A549 (cell line): ENCODE results near the gene MYBPHL. TPM values are rescaled to one million over a fixed set of nuclear protein-coding genes. Genes with fewer than 3 reads are reported as not detected.
A peak's percentile ranks its signal among the peaks of the same experiment; 100 is the strongest.

Experiments used
- ATAC-seq, 2 experiments: fragments of 200-7000 bp in 1 of 2; fragments of >200 bp in 1 of 2; cut with Nextera tagmentation in 1 of 2; cut with Tn5 transposase in 1 of 2; 3 replicates each; pipeline versions ENCODE4 v1.8.0 to v1.9.1; 2018 to 2020; ENCODE audit warnings: mild to moderate bottlenecking in 1 of 2, moderate library complexity in 1 of 2
- CTCF ChIA-PET: fragments of 300-600 bp; sonication (Branson Sonifier 250); formaldehyde crosslinking; extraction: SDS; loops from one replicate; lab custom pipeline; 2021; ENCODE audit warnings: antibody characterized with exemption, inconsistent platforms; lab: Yijun Ruan, JAX
- POLR2A ChIA-PET: fragments of 350-600 bp; formaldehyde crosslinking; extraction: SDS; loops from one replicate; lab custom pipeline; 2021; ENCODE audit warnings: antibody characterized with exemption, inconsistent platforms; lab: Yijun Ruan, JAX
- DNase-seq, 2 experiments: peaks; one replicate each; pipeline versions ENCODE4 v3.0.0 to v3.0.0-alpha.2; 2011 to 2016; ENCODE audit warnings: low read depth in 1 of 2, low spot score in 1 of 2
- FAIRE-seq: peaks from 2 replicates; lab custom pipeline; 2011; peaks lifted over from hg19 to GRCh38; lab: Jason Lieb, UNC
- H3K27ac ChIP-seq, 2 experiments: fragments of >200 bp; sonication (Bioruptor Twin); formaldehyde crosslinking; 3 replicates each; pipeline ENCODE4 v1.5.1; 2016 to 2017
- H3K4me1 ChIP-seq: fragments of >200 bp; sonication (Bioruptor Twin); formaldehyde crosslinking; 3 replicates; pipeline ENCODE4 v1.6.1; 2016
- H3K4me2 ChIP-seq: fragments of >200 bp; sonication (Bioruptor Twin); formaldehyde crosslinking; 3 replicates; pipeline ENCODE4 v1.6.1; 2016
- H3K4me3 ChIP-seq: fragments of >200 bp; sonication (Bioruptor Twin); formaldehyde crosslinking; 3 replicates; pipeline ENCODE4 v1.5.1; 2016
- H3K9me3 ChIP-seq: fragments of >200 bp; sonication (Bioruptor Twin); formaldehyde crosslinking; 3 replicates; pipeline ENCODE4 v1.6.1; 2016
- BCL3 ChIP-seq: fragments of >200 bp; sonication (Bioruptor Twin); formaldehyde crosslinking; IDR thresholded peaks from 3 replicates; pipeline ENCODE4 v1.6.1; 2016
- CBX8 ChIP-seq: fragments of 200-600 bp; sonication (generic); IDR thresholded peaks from 2 replicates; pipeline ENCODE4 v1.6.1; 2016
- ELK1 ChIP-seq: fragments of 150-350 bp; IDR thresholded peaks from 2 replicates; pipeline ENCODE4 v1.6.1; 2014; ENCODE audit warnings: low read depth, mild to moderate bottlenecking, low read length
- FOXS1 ChIP-seq: fragments of 250-450 bp; sonication (Bioruptor Pico); IDR thresholded peaks from 2 replicates; pipeline ENCODE4 v1.5.0; 2020; ENCODE audit warnings: mild to moderate bottlenecking, moderate library complexity
- JUN ChIP-seq, 2 experiments: fragments of >200 bp; sonication (Bioruptor Twin); formaldehyde crosslinking; IDR thresholded peaks; 2 replicates in 1 of 2; 3 replicates in 1 of 2; pipeline ENCODE4 v1.6.1; 2016 to 2017
- MAFK ChIP-seq: fragments of 450-650 bp; IDR thresholded peaks from 2 replicates; pipeline ENCODE4 v1.6.1; 2014; ENCODE audit not compliant: partially characterized antibody
- MAX ChIP-seq: IDR thresholded peaks from 2 replicates; pipeline ENCODE4 v1.6.1; 2012
- MYC ChIP-seq: IDR thresholded peaks from 2 replicates; pipeline ENCODE4 v1.6.1; 2012; ENCODE audit warnings: mild to moderate bottlenecking, inconsistent platforms, low read length, improper control_type of control experiment, borderline replicate concordance
- NR3C1 ChIP-seq: fragments of >200 bp; sonication (Bioruptor Twin); formaldehyde crosslinking; IDR thresholded peaks from 3 replicates; pipeline ENCODE4 v1.6.1; 2017
- PHF8 ChIP-seq: fragments of 200-600 bp; sonication (generic); IDR thresholded peaks from 2 replicates; pipeline ENCODE4 v1.6.1; 2016; ENCODE audit warnings: low read depth, mild to moderate bottlenecking, antibody characterized with exemption, moderate library complexity, borderline replicate concordance
- POLR2A ChIP-seq: IDR thresholded peaks from 2 replicates; pipeline ENCODE4 v1.6.1; 2012; ENCODE audit warnings: mild to moderate bottlenecking, low read length
- RAD21 ChIP-seq, 2 experiments: fragments of >200 bp in 1 of 2; sonication (Bioruptor Twin) in 1 of 2; formaldehyde crosslinking in 1 of 2; IDR thresholded peaks in 1 of 2; conservative IDR thresholded peaks in 1 of 2; 2 replicates in 1 of 2; 3 replicates in 1 of 2; pipeline ENCODE4 v1.6.1; 2012 to 2018; ENCODE audit warnings: inconsistent platforms in 1 of 2
- REST ChIP-seq: fragments of 200-600 bp; sonication (generic); IDR thresholded peaks from 2 replicates; pipeline ENCODE4 v1.6.1; 2016; ENCODE audit warnings: antibody characterized with exemption, mild to moderate bottlenecking, moderate library complexity
- RNF2 ChIP-seq: fragments of 200-600 bp; sonication (generic); IDR thresholded peaks from 2 replicates; pipeline ENCODE4 v1.6.1; 2016; ENCODE audit warnings: low read depth, mild to moderate bottlenecking, antibody characterized with exemption, moderate library complexity, borderline replicate concordance
- SREBF2 ChIP-seq: fragments of 450-650 bp; IDR thresholded peaks from 2 replicates; pipeline ENCODE4 v1.6.1; 2014; ENCODE audit warnings: mild to moderate bottlenecking, moderate library complexity
- USF2 ChIP-seq: fragments of 450-650 bp; IDR thresholded peaks from 2 replicates; pipeline ENCODE4 v1.6.1; 2014; ENCODE audit warnings: antibody characterized with exemption
- WGBS: methylation state at CpG from one replicate; pipeline ENCODE4 v1.1.6; 2017; ENCODE audit errors: missing lambda C conversion rate; 5-methylcytosine and 5-hydroxymethylcytosine counted together
- polyA plus RNA-seq, 4 experiments: library from polyadenylated mRNA; depleted of rRNA in 3 of 4; stranded (reverse); fragments of >200 nt; fragmentation: RNase III in 1 of 4; extraction: RNeasy Plus Mini Kit Qiagen cat#74134 plus additional on column Dnase treatment in 1 of 4; gene quantifications; 2 replicates in 3 of 4; 3 replicates in 1 of 4; pipeline ENCODE4 v1.2.3, GENCODE V29; 2011 to 2017
- TF ChIP-seq, protein P1 (sequence below): fragments of >200 bp; sonication (Bioruptor Twin); formaldehyde crosslinking; IDR thresholded peaks from 3 replicates; pipeline ENCODE4 v1.5.1; 2016
- TF ChIP-seq, protein P2 (sequence below): IDR thresholded peaks from 2 replicates; pipeline ENCODE4 v1.6.1; 2012; ENCODE audit warnings: low read depth, borderline replicate concordance

MYBPHL gene
- polyA plus RNA-seq, 2 of the 4 experiments (the other 2 are of a cell fraction), result not detected

GRCh38 chr1:109282952-109283747 is 23.7 kb downstream of the MYBPHL start, which contains the start of gene PSRC1:
Gene PSRC1 (minus strand): TSS chr1:109283145.
- peaks cover 13% of the 10 kb centered on the region; the same call in 2 of the 3 replicates for H3K4me1 ChIP-seq
- TF ChIP-seq SREBF2 (no peak), MAX (peak; percentile 87), NR3C1 (no peak), POLR2A (peak; percentile 85), USF2 (no peak), MAFK (no peak), FOXS1 (no peak), ELK1 (no peak), RAD21 (conservative IDR thresholded peaks at IDR 0.05 in 1 of 2, IDR thresholded peaks at IDR 0.05 in 1 of 2) (0 out of 5 replicates have a peak, but pooled peaks of 1 of the 2 experiments have one; percentile 17), JUN (IDR thresholded peaks at IDR 0.05) (peak; percentile 56 to 68; a peak in 4 of 5 replicates), BCL3 (0 out of 3 replicates have a peak, but pooled peaks have one; percentile 48), PHF8 (peak; percentile 52; the same call in 1 of the 2 replicates)
- TF ChIP-seq, protein P1, sequence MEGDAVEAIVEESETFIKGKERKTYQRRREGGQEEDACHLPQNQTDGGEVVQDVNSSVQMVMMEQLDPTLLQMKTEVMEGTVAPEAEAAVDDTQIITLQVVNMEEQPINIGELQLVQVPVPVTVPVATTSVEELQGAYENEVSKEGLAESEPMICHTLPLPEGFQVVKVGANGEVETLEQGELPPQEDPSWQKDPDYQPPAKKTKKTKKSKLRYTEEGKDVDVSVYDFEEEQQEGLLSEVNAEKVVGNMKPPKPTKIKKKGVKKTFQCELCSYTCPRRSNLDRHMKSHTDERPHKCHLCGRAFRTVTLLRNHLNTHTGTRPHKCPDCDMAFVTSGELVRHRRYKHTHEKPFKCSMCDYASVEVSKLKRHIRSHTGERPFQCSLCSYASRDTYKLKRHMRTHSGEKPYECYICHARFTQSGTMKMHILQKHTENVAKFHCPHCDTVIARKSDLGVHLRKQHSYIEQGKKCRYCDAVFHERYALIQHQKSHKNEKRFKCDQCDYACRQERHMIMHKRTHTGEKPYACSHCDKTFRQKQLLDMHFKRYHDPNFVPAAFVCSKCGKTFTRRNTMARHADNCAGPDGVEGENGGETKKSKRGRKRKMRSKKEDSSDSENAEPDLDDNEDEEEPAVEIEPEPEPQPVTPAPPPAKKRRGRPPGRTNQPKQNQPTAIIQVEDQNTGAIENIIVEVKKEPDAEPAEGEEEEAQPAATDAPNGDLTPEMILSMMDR, result no peak; the same call in 2 of the 3 replicates
- TF ChIP-seq, protein P2, sequence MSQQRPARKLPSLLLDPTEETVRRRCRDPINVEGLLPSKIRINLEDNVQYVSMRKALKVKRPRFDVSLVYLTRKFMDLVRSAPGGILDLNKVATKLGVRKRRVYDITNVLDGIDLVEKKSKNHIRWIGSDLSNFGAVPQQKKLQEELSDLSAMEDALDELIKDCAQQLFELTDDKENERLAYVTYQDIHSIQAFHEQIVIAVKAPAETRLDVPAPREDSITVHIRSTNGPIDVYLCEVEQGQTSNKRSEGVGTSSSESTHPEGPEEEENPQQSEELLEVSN, result peak; percentile 56; the same call in 1 of the 2 replicates
- TF ChIP-seq, all 56 proteins: peak for 7
- ChIA-PET POLR2A (interaction anchor here (1.0 to 1.6 kb wide), 5 partner anchors 9 to 400 kb away, joined by 3 to 8 read pairs (median 3); partner anchors contain the start of gene SORT1), CTCF (interaction anchor here (1.0 to 2.3 kb wide), 4 partner anchors 14 to 115 kb away, joined by 3 to 18 read pairs (median 6); partner anchors contain the start of gene SORT1)
- DNase-seq (peak; percentile 93 to 95), FAIRE-seq (no peak), ATAC-seq (peak; percentile 98 to 99)
- peak within 1 kb of the TSS; percentile 86 for H3K4me3 ChIP-seq
- no peaks in the 10 kb centered on the region for H3K9me3 ChIP-seq
- H3K4me2 ChIP-seq, result peak within 1 kb of the TSS; percentile 73
- 4% methylated on average over 26 of the region's 56 CpGs for WGBS
- peak within 1 kb of the TSS; percentile 85 to 98 for H3K27ac ChIP-seq

GRCh38 chr1:109282497-109282951 is 24.3 kb downstream of the MYBPHL start:
- ChIA-PET CTCF (interaction anchor here (1.0 to 2.3 kb wide), 4 partner anchors 15 to 116 kb away, joined by 3 to 18 read pairs (median 6); partner anchors contain the start of gene SORT1), POLR2A (interaction anchor here (1.0 to 1.6 kb wide), 5 partner anchors 9 to 399 kb away, joined by 3 to 8 read pairs (median 3); partner anchors contain the start of gene SORT1)
- peaks cover 18% of the 10 kb centered on the region for H3K4me1 ChIP-seq
- peak in 1 of 2 experiments; percentile 77; a peak in 4 of 6 replicates for ATAC-seq
- 8% methylated on average over 5 of the region's 10 CpGs for WGBS
- H3K9me3 ChIP-seq, result no peaks in the 10 kb centered on the region
- H3K4me3 ChIP-seq, result peak overlapping the region; percentile 86
- TF ChIP-seq MYC (no peak), USF2 (no peak), REST (no peak), CBX8 (no peak), NR3C1 (no peak), RNF2 (no peak)
- H3K4me2 ChIP-seq, result peak overlapping the region; percentile 73
- no peak for FAIRE-seq
- peak in 1 of 2 experiments; percentile 19 for DNase-seq
- peak overlapping the region; percentile 85 to 98 for H3K27ac ChIP-seq
